Stimulated activated naive CD8-positive, alpha-beta T cell treated with anti-CD3 and anti-CD28 coated beads, Interleukin-15, amount 100 ng/mL, for 72 hours (primary cell): ENCODE measurements around the gene SUGCT.
"Not testable (repeated sequence)": the region's sequence is repeated elsewhere in the genome, so short reads cannot be mapped to it uniquely, and the experiment has no call there.

ENCODE experiments used
- ATAC-seq: fragments of 150-1000 bp; cut with Tn5 transposase; 2 replicates; pipeline ENCODE4 v1.10.0; 2021; ENCODE audit warnings: mild to moderate bottlenecking, moderate library complexity
- DNase-seq, 2 donors: peaks; one replicate each; pipeline ENCODE4 v3.0.0; 2021 to 2022
- H3K27ac Mint-ChIP-seq, 2 donors: one replicate each; pipeline ENCODE4 v1.8.0; 2022; ENCODE audit warnings: mild to moderate bottlenecking in 2 of 2, mixed read lengths in 2 of 2, moderate library complexity in 2 of 2
- H3K27me3 Mint-ChIP-seq: one replicate; pipeline ENCODE4 v1.8.0; 2022; ENCODE audit warnings: mixed read lengths
- H3K4me1 Mint-ChIP-seq: one replicate; pipeline ENCODE4 v1.8.0; 2022; ENCODE audit warnings: mild to moderate bottlenecking, mixed read lengths
- H3K4me3 Mint-ChIP-seq, 2 donors: one replicate each; pipeline ENCODE4 v1.8.0; 2022; ENCODE audit warnings: mild to moderate bottlenecking in 2 of 2, mixed read lengths in 2 of 2, moderate library complexity in 1 of 2
- H3K9me3 Mint-ChIP-seq, 2 donors: one replicate each; pipeline ENCODE4 v1.8.0; 2022; ENCODE audit warnings: mixed read lengths in 2 of 2

The SUGCT gene

GRCh38 chr7:40402661-40403060 is 267.9 kb downstream of the SUGCT start:
- no peaks in the 10 kb centered on the region for H3K4me1 Mint-ChIP-seq
- H3K27me3 Mint-ChIP-seq = no peaks in the 10 kb centered on the region
- peaks cover 0 to 7% of the 10 kb centered on the region in 2 donors for H3K9me3 Mint-ChIP-seq
- H3K4me3 Mint-ChIP-seq = no peak overlapping the region
- ATAC-seq (no peak), DNase-seq (no peak)
- no peak overlapping the region for H3K27ac Mint-ChIP-seq

DNA sequence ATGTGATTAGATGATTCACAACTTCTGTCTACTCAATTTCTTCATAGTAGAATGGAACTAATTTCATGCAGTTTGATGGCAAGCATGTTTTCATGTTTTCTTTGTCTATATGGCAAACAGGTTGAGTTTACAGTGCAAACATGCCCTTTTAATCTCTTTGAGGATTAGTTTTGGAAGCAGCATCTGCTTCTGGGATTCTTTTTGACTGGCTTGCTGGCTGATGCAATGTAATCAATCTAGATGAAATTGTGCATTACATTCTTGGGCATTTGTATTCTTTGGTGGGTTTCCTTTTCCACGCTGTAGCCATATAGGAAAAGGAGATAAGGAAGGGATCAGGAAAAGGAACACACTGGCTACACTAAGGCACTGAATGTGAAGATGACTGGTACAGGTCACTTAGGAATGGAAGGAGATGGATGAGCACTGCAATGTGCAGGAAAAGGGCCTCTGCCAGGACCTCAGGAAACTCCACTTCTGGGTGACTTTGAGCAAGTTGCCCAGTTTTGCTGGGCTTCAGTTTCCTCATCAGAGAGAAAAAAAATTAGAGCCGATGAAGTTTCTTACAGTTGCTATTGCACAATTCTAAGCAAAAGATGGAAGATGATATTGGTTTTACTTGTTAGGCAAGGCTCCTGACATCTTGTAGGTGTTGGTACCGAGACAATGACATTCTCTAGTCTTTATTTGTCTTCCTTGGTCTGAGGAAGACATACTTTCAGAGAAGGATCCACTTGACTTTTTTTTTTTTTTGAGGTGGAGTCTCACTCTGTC is 269.1 kb downstream of the SUGCT start:
- ATAC-seq (no peak), DNase-seq (no peak)
- Mint-ChIP-seq H3K27me3 (no peaks in the 10 kb centered on the region), H3K9me3 (peaks cover 0 to 7% of the 10 kb centered on the region in 2 donors), H3K4me1 (no peaks in the 10 kb centered on the region), H3K27ac (no peak overlapping the region), H3K4me3 (no peak overlapping the region)

DNA sequence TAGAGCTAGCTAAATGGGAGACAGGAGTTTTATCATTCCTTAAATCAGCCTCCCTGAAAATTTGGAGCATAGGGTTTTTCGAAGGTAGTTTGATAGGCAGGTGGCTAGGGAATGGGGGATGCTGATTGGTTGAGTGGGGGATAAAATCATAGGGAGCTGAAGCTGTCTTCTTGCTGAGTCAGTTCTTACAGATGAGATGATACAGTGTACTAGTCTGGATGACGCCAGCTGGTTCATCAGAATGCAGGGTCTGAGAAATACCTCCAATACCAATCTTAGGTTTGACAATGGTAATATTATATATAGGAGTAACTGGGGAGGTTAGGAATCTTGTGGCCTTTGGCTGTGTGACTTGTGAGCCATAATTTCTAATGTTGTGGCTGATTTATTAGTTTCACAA is 271.2 kb downstream of the SUGCT start:
- Mint-ChIP-seq H3K27ac (no peak overlapping the region), H3K4me3 (no peak overlapping the region), H3K27me3 (no peaks in the 10 kb centered on the region), H3K4me1 (no peaks in the 10 kb centered on the region), H3K9me3 (peaks cover 0 to 7% of the 10 kb centered on the region in 2 donors)
- DNase-seq (no peak), ATAC-seq (no peak)

- DNase-seq (no peak), ATAC-seq (no peak)
- H3K27me3 Mint-ChIP-seq = no peaks in the 10 kb centered on the region
- no peaks in the 10 kb centered on the region for H3K4me1 Mint-ChIP-seq
- peaks cover 0 to 5% of the 10 kb centered on the region in 2 donors for H3K9me3 Mint-ChIP-seq
- no peak overlapping the region for H3K4me3 Mint-ChIP-seq
- no peak overlapping the region for H3K27ac Mint-ChIP-seq
Observed at GRCh38 chr7:40412323-40412722, 277.5 kb downstream of the SUGCT start.

DNA sequence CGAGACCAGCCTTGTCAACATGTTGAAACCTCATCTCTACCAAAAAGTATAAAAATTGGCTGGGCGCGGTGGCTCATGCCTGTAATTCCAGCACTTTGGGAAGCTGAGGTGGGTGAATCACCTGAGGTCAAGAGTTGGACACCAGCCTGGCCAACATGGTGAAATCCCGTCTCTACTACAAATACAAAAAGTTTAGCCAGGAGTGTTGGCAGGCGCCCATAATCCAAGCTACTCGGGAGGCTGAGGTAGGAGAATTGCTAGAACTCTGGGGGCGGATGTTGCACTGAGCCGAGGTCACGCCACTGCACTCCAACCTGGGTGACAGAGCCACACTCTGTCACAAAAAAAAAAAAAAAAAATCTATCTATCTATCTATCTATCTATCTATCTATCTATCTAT is 279.9 kb downstream of the SUGCT start:
- H3K4me1 Mint-ChIP-seq, H3K9me3 Mint-ChIP-seq, H3K4me3 Mint-ChIP-seq, DNase-seq, H3K27ac Mint-ChIP-seq, ATAC-seq, H3K27me3 Mint-ChIP-seq: not testable (repeated sequence)

DNA sequence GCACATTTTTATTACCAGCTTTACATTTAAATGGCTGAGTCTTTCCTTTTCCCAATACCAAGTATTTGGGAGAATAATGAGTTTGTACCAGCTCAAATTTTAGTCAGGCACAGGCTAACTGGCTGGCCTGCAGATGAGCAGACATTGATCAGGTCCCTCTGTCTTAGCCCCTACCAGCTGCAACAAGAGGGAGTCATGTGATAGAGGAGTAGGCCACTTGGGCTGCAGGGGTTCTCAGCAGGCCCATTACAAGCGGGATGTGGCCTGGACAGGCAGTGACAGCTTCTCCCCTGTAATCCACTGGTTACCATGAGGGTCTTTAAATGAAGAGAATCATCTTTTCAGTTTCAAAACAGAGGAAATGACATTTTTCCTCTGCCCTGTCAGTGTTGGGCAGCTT is 283.6 kb downstream of the SUGCT start:
- ATAC-seq (no peak), DNase-seq (no peak)
- H3K4me3 Mint-ChIP-seq = no peak overlapping the region
- no peaks in the 10 kb centered on the region for H3K4me1 Mint-ChIP-seq
- no peaks in the 10 kb centered on the region for H3K9me3 Mint-ChIP-seq
- H3K27ac Mint-ChIP-seq = peak overlapping the region in 1 of 2 donors; percentile 35
- H3K27me3 Mint-ChIP-seq = no peaks in the 10 kb centered on the region

DNA sequence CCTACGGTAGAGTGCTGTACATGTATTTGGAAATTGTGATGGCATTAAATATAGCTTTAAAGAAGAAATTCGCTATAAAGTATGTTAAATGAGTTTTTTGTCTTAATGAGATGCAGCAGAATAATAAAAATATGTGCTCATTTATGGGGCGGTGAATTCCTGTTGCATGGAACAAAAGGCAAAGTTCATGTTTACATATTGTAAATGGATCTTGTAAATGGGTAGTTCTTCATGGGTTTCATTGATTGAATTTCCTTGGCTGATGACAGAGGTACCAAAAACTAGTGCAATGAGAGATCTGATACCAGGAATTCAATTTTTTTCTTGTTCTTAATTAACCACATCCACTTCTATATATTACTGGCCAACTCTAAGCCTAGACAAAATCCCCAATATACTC is 284.2 kb downstream of the SUGCT start:
- no peak for ATAC-seq
- Mint-ChIP-seq H3K27me3 (no peaks in the 10 kb centered on the region), H3K4me1 (no peaks in the 10 kb centered on the region), H3K27ac (no peak overlapping the region), H3K9me3 (no peaks in the 10 kb centered on the region), H3K4me3 (no peak overlapping the region)
- DNase-seq = no peak

DNA sequence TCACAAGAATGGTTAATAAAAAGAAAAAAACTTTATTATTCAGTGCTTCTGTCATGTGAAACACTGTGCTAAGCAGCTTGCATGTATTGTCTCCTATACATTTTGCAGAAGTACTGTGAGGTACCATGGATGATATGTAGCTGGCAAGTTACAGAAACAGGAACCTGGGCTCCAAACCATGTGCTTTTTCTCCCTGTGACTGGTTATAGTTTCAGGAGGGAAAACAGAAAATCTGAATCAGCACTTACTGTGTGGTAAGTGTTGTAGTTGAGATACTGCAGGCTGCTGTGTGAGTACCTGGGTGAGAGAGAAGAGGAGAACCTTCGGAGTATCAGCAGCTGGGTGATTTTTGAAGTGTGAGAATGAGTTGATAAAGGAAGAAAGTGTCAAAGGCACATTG is 285.0 kb downstream of the SUGCT start:
- Mint-ChIP-seq H3K4me3 (no peak overlapping the region), H3K27me3 (no peaks in the 10 kb centered on the region), H3K27ac (peak overlapping the region in 1 of 2 donors; percentile 81), H3K4me1 (no peaks in the 10 kb centered on the region), H3K9me3 (no peaks in the 10 kb centered on the region)
- no peak for ATAC-seq
- DNase-seq = no peak

DNA sequence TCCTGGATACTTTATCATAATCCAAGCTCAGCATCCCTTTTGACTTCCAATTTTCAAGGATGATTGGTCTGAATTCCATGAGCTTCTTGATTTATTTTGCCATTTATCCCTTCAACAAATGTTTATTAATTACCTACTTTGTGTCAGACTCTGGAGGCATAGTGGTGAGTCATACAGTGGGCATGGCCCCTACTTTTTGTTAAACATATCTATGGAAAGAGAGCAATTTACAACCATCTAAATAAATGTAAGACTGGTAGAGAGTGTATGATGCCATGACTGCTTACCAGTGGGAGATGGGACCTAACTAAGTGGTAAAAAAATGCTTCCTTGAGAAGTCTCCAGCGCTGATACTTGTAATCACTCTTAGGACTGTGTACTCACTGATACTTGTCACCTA is 286.6 kb downstream of the SUGCT start:
- H3K27me3 Mint-ChIP-seq = no peaks in the 10 kb centered on the region
- H3K4me1 Mint-ChIP-seq = no peaks in the 10 kb centered on the region
- no peak overlapping the region for H3K27ac Mint-ChIP-seq
- DNase-seq (no peak), ATAC-seq (no peak)
- H3K9me3 Mint-ChIP-seq = no peaks in the 10 kb centered on the region
- no peak overlapping the region for H3K4me3 Mint-ChIP-seq

DNA sequence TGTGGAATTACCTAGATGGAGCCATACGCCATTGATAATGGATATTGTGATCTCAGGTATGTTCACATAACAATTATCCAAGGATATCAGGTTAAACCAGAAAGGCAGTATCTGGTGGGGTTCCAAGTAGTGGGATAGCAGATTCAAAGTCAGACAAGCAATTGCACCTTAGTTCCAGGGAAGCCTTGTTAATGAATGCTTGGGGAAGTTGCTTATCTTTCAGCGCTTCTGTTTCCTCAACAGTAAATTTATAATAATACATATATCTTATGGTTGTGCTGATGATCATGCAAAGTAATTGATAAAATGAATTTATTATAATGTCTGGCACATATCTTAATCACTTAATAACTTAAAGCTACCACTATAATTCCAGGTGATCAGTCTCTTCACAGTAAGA is 290.9 kb downstream of the SUGCT start:
- Mint-ChIP-seq H3K4me1 (no peaks in the 10 kb centered on the region), H3K9me3 (no peaks in the 10 kb centered on the region), H3K4me3 (no peak overlapping the region), H3K27me3 (no peaks in the 10 kb centered on the region), H3K27ac (no peak overlapping the region)
- no peak for DNase-seq
- no peak for ATAC-seq

- ATAC-seq = no peak
- Mint-ChIP-seq H3K4me3 (no peak overlapping the region), H3K9me3 (peaks cover 0 to 8% of the 10 kb centered on the region in 2 donors), H3K27me3 (no peaks in the 10 kb centered on the region), H3K4me1 (no peaks in the 10 kb centered on the region), H3K27ac (no peak overlapping the region)
- DNase-seq = no peak
Observed at GRCh38 chr7:40428421-40428820, 293.6 kb downstream of the SUGCT start.

DNA sequence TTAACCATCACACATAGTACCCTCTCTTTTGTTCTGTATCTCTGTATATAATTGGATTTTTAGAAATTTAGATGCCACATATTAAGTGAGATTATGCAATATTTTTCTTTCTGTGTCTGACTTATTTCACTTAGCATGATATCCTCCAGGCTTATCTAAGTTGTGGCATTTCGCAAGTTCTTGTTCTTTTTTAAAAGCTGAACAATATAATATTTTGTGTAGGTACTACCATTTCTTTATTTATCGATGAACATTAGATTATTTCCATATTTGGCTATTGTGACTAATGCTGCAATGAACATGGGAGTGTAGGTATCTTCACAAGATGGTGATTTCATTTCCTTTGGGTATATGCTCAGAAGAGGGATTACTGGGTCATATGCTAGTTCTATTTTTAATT is 295.0 kb downstream of the SUGCT start:
- Mint-ChIP-seq H3K27ac (no peak overlapping the region), H3K4me3 (no peak overlapping the region), H3K27me3 (no peaks in the 10 kb centered on the region), H3K9me3 (peaks cover 0 to 8% of the 10 kb centered on the region in 2 donors), H3K4me1 (no peaks in the 10 kb centered on the region)
- ATAC-seq = no peak
- no peak for DNase-seq

DNA sequence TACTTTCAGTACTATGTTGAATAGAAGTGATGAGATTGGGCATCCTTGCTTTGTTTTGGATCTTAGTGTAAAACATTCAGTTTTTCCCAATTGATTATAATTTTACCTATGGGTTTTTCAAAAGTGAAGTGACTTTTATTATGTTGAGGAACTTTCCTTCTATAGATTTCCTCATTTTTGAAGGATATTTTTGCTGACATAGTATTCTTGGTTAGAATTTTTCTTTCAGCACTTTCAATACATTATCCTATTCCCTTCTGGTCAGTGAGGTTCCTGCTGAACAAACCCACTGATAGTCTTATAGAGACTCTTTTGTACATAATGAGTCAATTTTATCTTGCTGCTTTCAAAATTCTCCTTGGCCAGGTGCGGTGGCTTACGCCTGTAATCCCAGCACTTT is 297.2 kb downstream of the SUGCT start:
- H3K27ac Mint-ChIP-seq = no peak overlapping the region
- H3K4me3 Mint-ChIP-seq = no peak overlapping the region
- H3K9me3 Mint-ChIP-seq = peaks cover 0 to 8% of the 10 kb centered on the region in 2 donors
- H3K4me1 Mint-ChIP-seq = no peaks in the 10 kb centered on the region
- ATAC-seq (no peak), DNase-seq (no peak)
- H3K27me3 Mint-ChIP-seq = no peaks in the 10 kb centered on the region

DNA sequence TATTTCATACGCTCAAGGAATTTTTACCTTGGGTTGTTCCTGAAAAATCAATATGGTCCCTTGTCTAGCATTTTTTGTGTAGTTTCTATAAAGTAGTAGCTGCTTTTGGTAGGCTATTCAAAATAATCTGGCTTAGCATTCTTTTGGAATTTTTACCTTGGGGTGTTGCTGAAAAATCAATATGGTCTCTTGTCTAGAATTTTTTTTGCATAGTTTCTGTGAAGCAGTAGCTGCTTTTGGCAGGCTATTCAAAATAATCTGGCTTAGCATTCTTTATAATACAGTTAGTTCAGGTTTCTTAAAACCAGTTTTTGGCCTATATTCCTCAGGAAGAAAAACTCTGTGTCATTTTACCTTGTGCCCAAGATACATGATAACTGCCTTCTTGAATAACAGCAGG is 301.9 kb downstream of the SUGCT start:
- H3K4me1 Mint-ChIP-seq = no peaks in the 10 kb centered on the region
- no peak overlapping the region for H3K27ac Mint-ChIP-seq
- H3K4me3 Mint-ChIP-seq = no peak overlapping the region
- DNase-seq (no peak), ATAC-seq (no peak)
- H3K9me3 Mint-ChIP-seq = peaks cover 4 to 14% of the 10 kb centered on the region in 2 donors
- H3K27me3 Mint-ChIP-seq = no peaks in the 10 kb centered on the region

DNA sequence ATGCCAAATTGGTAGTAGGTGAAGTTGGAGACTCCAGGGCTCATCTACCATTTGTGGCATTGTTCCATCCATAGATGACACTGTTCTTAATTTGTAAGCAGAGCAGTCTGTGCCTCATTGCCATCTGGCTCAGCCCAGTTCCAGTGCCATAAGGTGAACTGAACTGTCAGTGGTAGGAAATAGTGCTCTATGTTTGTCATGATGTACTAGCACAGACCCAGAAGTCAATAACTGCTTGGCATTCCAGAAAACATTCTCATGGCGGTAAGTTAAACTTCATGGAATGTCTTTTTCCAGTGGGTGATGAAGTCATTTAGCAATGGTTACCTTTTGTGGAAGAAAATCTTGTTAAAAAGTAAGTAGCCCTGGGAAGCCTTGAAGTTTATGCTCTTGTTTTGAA is 302.7 kb downstream of the SUGCT start:
- no peaks in the 10 kb centered on the region for H3K4me1 Mint-ChIP-seq
- H3K27me3 Mint-ChIP-seq = no peaks in the 10 kb centered on the region
- DNase-seq (no peak), ATAC-seq (no peak)
- H3K4me3 Mint-ChIP-seq = no peak overlapping the region
- H3K9me3 Mint-ChIP-seq = peaks cover 6 to 15% of the 10 kb centered on the region in 2 donors
- no peak overlapping the region for H3K27ac Mint-ChIP-seq

DNA sequence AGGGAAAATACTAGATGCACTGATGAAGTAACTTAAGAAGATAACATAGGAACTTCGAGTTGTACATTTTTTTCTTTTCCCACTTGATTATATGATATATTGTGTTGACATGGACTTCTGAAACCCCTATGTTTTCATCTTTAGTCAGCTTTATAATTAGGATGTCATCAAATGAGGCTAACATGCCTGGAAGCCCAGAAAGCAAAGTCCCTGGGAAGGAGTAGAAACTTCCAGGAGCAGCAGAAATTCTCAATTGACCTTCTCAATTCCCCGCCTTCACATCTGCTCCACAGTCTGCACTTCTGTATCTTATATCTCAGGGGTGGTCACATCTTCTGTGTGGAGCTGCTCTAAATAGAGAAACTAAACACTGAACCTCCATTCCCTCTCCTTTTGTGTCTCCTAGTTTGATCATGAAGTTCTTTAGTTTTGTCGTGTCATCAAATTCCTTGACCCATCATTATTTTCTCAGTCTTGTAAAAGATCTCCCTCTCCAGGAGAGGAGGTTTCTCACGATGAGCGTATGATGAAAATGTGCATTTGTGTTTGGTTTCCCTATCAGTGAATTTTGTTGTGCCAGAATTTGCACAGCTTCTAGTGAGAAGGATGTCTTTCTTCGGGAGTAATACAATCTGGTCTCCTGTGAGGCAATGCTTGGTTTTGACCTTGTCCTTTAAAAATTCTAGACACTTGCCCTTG is 303.3 kb downstream of the SUGCT start:
- ATAC-seq = no peak
- H3K27me3 Mint-ChIP-seq = no peaks in the 10 kb centered on the region
- no peak for DNase-seq
- no peaks in the 10 kb centered on the region for H3K4me1 Mint-ChIP-seq
- no peak overlapping the region for H3K27ac Mint-ChIP-seq
- peaks cover 6 to 9% of the 10 kb centered on the region in 2 donors for H3K9me3 Mint-ChIP-seq
- no peak overlapping the region for H3K4me3 Mint-ChIP-seq
